ENCODE results near the gene CAPZA1. TPM values are rescaled to one million over a fixed set of nuclear protein-coding genes. Genes with fewer than 3 reads are reported as not detected.
"Not testable (repeated sequence)": the region's sequence is repeated elsewhere in the genome, so short reads cannot be mapped to it uniquely, and the experiment has no call there.

The CAPZA1 gene
- polyA plus RNA-seq, 1 experiment = 65.1 TPM

DNA sequence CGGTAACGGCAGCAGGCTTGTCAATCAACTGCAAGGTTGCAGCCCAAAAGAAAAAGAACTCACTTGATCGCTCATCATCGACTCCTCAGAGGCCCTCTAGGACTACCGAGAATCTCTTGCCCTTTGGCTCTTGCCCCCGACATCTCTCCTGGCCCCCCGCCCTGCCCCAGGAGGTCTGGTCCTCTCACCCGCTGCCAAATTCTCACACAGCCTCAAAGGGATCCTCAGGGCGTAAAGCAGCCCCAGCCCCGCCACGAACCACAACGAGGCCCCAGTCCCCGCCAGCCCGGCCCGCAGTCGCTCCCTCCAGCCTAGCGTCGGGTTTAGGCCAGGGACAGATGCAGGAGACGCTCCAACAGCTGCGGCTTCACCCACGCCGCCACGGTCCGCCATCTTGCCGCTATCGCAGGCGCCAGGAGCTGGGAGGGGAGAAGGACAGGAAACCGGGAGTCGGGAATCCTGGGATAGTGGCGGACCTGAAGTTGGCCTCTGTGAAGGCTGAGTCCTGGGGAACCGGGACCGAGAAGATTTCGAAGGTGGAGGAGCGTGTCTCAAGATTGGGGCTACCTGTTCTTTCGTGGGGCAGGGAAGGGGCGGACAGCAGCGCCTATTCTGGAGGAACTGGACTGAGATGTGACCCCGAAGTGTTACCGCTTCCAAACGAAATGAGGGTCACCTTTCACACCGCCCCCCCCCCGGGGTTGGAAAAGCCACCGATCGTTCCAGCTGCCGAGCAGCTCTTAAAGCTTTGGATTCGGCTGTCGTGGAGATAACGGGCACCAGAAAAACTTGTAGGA lies 713 bp upstream of the CAPZA1 start, which contains the start of gene ST7L:
ST7L (minus strand) TSS at position 421 of the 797 bp plus-strand sequence; CDS start at position 393, 28 bp downstream.
- no peak for DNase-seq (ENCODE audit: low read depth)
- H3K36me3 ChIP-seq (ENCODE audit: control insufficient read depth, insufficient read depth, low read length) = no peaks in the 10 kb centered on the region; the same call in 1 of the 2 replicates
- TF ChIP-seq CTCF (IDR thresholded peaks at IDR 0.05; ENCODE audit: insufficient read depth, low read depth, low read length) = no peak
- peak within 1 kb of the TSS; percentile 89 for H3K4me3 ChIP-seq (ENCODE audit: low read depth, low read length)
- ChIA-PET POLR2A (interaction anchor here (0.7 to 1.0 kb wide), 2 partner anchors 117 to 131 kb away, joined by 4 to 7 read pairs; no protein-coding TSS in a partner anchor), CTCF (interaction anchor here (0.7 to 4.0 kb wide), 11 partner anchors 19 to 228 kb away, joined by 3 to 23 read pairs (median 3); partner anchors contain the start of genes PPM1J and RHOC)
- no peaks in the 10 kb centered on the region for H3K27me3 ChIP-seq (ENCODE audit: control insufficient read depth, insufficient read depth, low read length)

DNA sequence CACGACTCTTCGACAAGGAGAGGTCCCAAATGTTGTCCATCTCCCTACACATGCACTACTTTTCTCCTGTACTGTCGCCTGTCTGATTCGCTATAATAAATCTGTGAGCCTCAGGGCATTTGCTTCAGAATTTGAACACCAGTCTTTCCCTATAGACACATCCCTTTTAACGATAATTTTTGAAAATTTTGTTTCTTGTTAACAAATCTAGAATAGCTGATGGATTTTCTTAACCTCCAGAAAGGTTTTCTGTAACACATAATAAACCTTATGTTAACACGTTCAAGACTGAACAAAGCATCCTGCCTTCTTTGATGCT lies 704 bp downstream of the CAPZA1 start:
- ChIA-PET CTCF (interaction anchor here (1.4 kb wide), 2 partner anchors 10 to 118 kb away, joined by 3 read pairs; no protein-coding TSS in a partner anchor), POLR2A (no interaction called here)
- H3K4me3 ChIP-seq (ENCODE audit: low read depth, low read length) = peak overlapping the region; percentile 89
- no peaks in the 10 kb centered on the region; the same call in 1 of the 2 replicates for H3K36me3 ChIP-seq (ENCODE audit: control insufficient read depth, insufficient read depth, low read length)
- no peak for TF ChIP-seq CTCF (IDR thresholded peaks at IDR 0.05; ENCODE audit: insufficient read depth, low read depth, low read length)
- DNase-seq (ENCODE audit: low read depth) = no peak
- no peaks in the 10 kb centered on the region for H3K27me3 ChIP-seq (ENCODE audit: control insufficient read depth, insufficient read depth, low read length)

GRCh38 chr1:112624493-112624892 lies 4.9 kb downstream of the CAPZA1 start:
- CTCF ChIA-PET; H3K36me3 ChIP-seq (ENCODE audit: control insufficient read depth, insufficient read depth, low read length): not testable (repeated sequence)
- POLR2A ChIA-PET = interaction anchor here (0.7 kb wide), 1 partner anchor 185 kb away, joined by 15 read pairs; no protein-coding TSS in a partner anchor

DNA sequence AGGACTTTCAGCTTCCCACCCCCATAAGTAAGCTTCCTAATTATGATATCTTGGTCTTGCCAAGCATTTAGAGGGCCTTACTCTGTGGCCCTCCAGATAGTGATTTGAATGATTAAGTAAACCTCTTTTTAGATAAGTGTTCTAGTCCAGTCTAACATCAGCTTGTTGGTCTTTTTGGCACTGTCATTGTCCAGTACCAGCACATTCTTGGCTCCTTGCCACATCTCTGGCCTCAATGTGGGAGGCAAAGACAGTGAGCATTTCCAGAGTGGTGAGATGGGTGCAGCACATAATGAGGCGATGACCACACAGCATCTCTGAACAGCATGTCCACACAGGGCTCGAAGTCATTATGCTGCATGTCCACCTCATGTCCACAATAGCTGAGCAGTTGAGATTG lies 6.1 kb downstream of the CAPZA1 start:
- ChIA-PET POLR2A (interaction anchor here (0.7 kb wide), 1 partner anchor 311 kb away, joined by 7 read pairs; no protein-coding TSS in a partner anchor), CTCF (interaction anchor here (1.3 kb wide), 1 partner anchor 25 kb away, joined by 5 read pairs; no protein-coding TSS in a partner anchor)
- peaks cover 3% of the 10 kb centered on the region; the same call in 1 of the 2 replicates for H3K36me3 ChIP-seq (ENCODE audit: control insufficient read depth, insufficient read depth, low read length)
- H3K27me3 ChIP-seq (ENCODE audit: control insufficient read depth, insufficient read depth, low read length) = no peaks in the 10 kb centered on the region
- no peak for DNase-seq (ENCODE audit: low read depth)
- no peak overlapping the region for H3K4me3 ChIP-seq (ENCODE audit: low read depth, low read length)
- no peak for TF ChIP-seq CTCF (IDR thresholded peaks at IDR 0.05; ENCODE audit: insufficient read depth, low read depth, low read length)

More at GRCh38 chr1:112624493-112624892, 4.9 kb downstream of the CAPZA1 start:
- DNase-seq (ENCODE audit: low read depth); H3K27me3 ChIP-seq (ENCODE audit: control insufficient read depth, insufficient read depth, low read length); H3K4me3 ChIP-seq (ENCODE audit: low read depth, low read length): not testable (repeated sequence)

GRCh38 chr1:112626193-112626592 lies 6.6 kb downstream of the CAPZA1 start:
- CTCF ChIA-PET = interaction anchor here (1.3 kb wide), 1 partner anchor 24 kb away, joined by 5 read pairs; no protein-coding TSS in a partner anchor
- no peak overlapping the region for H3K4me3 ChIP-seq (ENCODE audit: low read depth, low read length)
- DNase-seq (ENCODE audit: low read depth) = no peak
- POLR2A ChIA-PET = interaction anchor here (0.7 kb wide), 1 partner anchor 310 kb away, joined by 7 read pairs; no protein-coding TSS in a partner anchor
- no peaks in the 10 kb centered on the region for H3K27me3 ChIP-seq (ENCODE audit: control insufficient read depth, insufficient read depth, low read length)
- no peak for TF ChIP-seq CTCF (IDR thresholded peaks at IDR 0.05; ENCODE audit: insufficient read depth, low read depth, low read length)
- H3K36me3 ChIP-seq (ENCODE audit: control insufficient read depth, insufficient read depth, low read length) = peaks cover 3% of the 10 kb centered on the region; the same call in 1 of the 2 replicates

Measured in BJ (cell line).